ENCODE measurements around the gene ADCY10.

GRCh38 chr1:167915569-167915968 lies 1.6 kb upstream of the ADCY10 start:
- TF ChIP-seq REST (IDR thresholded peaks at IDR 0.05; ENCODE audit: insufficient read depth in 1 of 2, low read depth in 2 of 2, low read length in 2 of 2) (no peak), POLR2AphosphoS5 (IDR thresholded peaks at IDR 0.05; ENCODE audit: low read depth, low read length) (no peak), TAF1 (IDR thresholded peaks at IDR 0.05; ENCODE audit: borderline replicate concordance, insufficient read depth, low read length) (no peak)
